ENCODE measurements around the gene BCAT1. TPM values are rescaled to one million over a fixed set of nuclear protein-coding genes. Genes with fewer than 3 reads are reported as not detected.

BCAT1 gene
- total RNA-seq, 2 donors from 2014 or later: 45.0 to 141 TPM

- Mint-ChIP-seq H3K27me3 (ENCODE audit: insufficient read depth) (peaks cover 12% of the 10 kb centered on the region), H3K4me3 (peak overlapping the region; percentile 70), H3K36me3 (ENCODE audit: low read depth) (peaks cover 7% of the 10 kb centered on the region), H3K27ac (peak overlapping the region; percentile 65), H3K9me3 (no peaks in the 10 kb centered on the region), H3K4me1 (peaks cover 19% of the 10 kb centered on the region)
- peak overlapping the region; percentile 79 for H3K27ac ChIP-seq (ENCODE audit: low read depth, low read length)
- TF ChIP-seq, protein P1, sequence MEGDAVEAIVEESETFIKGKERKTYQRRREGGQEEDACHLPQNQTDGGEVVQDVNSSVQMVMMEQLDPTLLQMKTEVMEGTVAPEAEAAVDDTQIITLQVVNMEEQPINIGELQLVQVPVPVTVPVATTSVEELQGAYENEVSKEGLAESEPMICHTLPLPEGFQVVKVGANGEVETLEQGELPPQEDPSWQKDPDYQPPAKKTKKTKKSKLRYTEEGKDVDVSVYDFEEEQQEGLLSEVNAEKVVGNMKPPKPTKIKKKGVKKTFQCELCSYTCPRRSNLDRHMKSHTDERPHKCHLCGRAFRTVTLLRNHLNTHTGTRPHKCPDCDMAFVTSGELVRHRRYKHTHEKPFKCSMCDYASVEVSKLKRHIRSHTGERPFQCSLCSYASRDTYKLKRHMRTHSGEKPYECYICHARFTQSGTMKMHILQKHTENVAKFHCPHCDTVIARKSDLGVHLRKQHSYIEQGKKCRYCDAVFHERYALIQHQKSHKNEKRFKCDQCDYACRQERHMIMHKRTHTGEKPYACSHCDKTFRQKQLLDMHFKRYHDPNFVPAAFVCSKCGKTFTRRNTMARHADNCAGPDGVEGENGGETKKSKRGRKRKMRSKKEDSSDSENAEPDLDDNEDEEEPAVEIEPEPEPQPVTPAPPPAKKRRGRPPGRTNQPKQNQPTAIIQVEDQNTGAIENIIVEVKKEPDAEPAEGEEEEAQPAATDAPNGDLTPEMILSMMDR (conservative IDR thresholded peaks at IDR 0.05): peak; percentile 38
- peaks cover 27% of the 10 kb centered on the region for H3K27me3 ChIP-seq (ENCODE audit: control insufficient read depth, insufficient read depth, low read length, poor library complexity, severe bottlenecking)
- peak overlapping the region; percentile 82 for H3K4me3 ChIP-seq (ENCODE audit: low read length)
- H3K36me3 ChIP-seq (ENCODE audit: control insufficient read depth, insufficient read depth, low read length): peaks cover 18% of the 10 kb centered on the region
- H3K4me1 ChIP-seq (ENCODE audit: control insufficient read depth, insufficient read depth, low read length): peaks cover 7% of the 10 kb centered on the region
- 9 to 28% methylated on average over 12 to 31 of the region's 33 CpGs for WGBS, 2 experiments (ENCODE audit: insufficient coverage in 1 of 2, insufficient read length in 1 of 2)
- DNase-seq: peak; percentile 88
- H3K9ac ChIP-seq (ENCODE audit: extremely low read depth, low read length, poor library complexity, severe bottlenecking): peak overlapping the region; percentile 49
- H3K9me3 ChIP-seq (ENCODE audit: control insufficient read depth, low read length): no peaks in the 10 kb centered on the region
These were observed 47.1 kb downstream of the BCAT1 start for GRCh38 chr12:24901576-24902461.

DNA sequence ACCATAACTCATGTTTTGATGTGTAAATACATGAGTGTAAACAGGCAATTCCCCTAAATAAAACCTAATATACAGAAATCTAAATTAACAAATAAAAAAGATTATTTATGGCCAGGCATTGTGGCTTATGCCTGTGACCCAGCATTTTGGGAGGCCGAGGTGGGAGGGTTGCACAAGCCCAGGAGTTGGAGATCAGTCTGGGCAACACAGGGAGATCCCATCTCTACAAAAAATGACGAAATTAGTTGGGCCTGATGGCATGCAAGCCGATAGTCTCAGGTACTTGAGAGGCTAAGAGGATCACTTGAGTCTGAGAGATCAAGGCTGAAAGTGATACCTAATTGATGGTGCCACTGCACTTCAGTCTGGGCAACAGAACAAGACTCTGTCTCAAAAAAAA, 48.7 kb downstream of the BCAT1 start:
- Histone ChIP-seq H3K9ac (ENCODE audit: extremely low read depth, low read length, poor library complexity, severe bottlenecking) (no peak overlapping the region), H3K4me3 (ENCODE audit: low read length) (no peak overlapping the region), H3K27ac (ENCODE audit: low read depth, low read length) (no peak overlapping the region), H3K4me1 (ENCODE audit: control insufficient read depth, insufficient read depth, low read length) (peaks cover under 1% of the 10 kb centered on the region), H3K36me3 (ENCODE audit: control insufficient read depth, insufficient read depth, low read length) (peaks cover 24% of the 10 kb centered on the region), H3K27me3 (ENCODE audit: control insufficient read depth, insufficient read depth, low read length, poor library complexity, severe bottlenecking) (peaks cover 18% of the 10 kb centered on the region), H3K9me3 (ENCODE audit: control insufficient read depth, low read length) (no peaks in the 10 kb centered on the region)
- WGBS, 2 experiments (ENCODE audit: insufficient coverage in 1 of 2, insufficient read length in 1 of 2): 92 to 94% methylated on average over 2 to 3 of the region's 3 CpGs
- no peak for DNase-seq
- H3K27me3 Mint-ChIP-seq (ENCODE audit: insufficient read depth): peaks cover 12% of the 10 kb centered on the region
- H3K27ac Mint-ChIP-seq: no peak overlapping the region
- no peak overlapping the region for H3K4me3 Mint-ChIP-seq
- TF ChIP-seq, protein P1 (conservative IDR thresholded peaks at IDR 0.05): no peak
- no peaks in the 10 kb centered on the region for H3K9me3 Mint-ChIP-seq
- peaks cover 19% of the 10 kb centered on the region for H3K4me1 Mint-ChIP-seq
- H3K36me3 Mint-ChIP-seq (ENCODE audit: low read depth): peaks cover 7% of the 10 kb centered on the region

DNA sequence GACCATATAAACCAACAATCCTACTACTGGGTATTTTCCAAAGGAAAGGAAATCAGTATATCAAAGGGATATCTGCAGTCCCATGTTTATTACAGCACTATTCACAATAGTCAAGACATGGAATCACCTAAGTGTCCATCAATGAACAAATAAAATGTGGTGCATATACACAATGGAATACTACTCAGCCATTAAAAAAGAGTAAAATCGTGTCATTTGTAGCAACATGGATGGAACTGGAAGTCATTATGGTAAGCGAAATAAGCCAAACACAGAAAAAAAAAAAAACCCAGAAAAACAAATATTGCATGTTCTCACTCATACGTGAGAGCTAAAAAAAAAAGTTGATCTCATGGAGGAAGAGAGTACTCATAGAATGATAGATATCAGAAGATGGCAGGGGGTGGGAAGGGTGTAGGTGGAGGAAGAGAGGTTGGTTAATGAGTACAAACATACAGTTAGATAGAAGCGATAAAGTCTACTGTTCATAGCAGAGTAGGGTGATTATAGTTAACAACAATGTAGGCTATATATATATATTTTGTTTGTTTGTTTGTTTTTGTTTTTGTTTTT, 49.3 kb downstream of the BCAT1 start:
- H3K36me3 Mint-ChIP-seq (ENCODE audit: low read depth): peaks cover 7% of the 10 kb centered on the region
- peaks cover 28% of the 10 kb centered on the region for H3K36me3 ChIP-seq (ENCODE audit: control insufficient read depth, insufficient read depth, low read length)
- peaks cover 23% of the 10 kb centered on the region for H3K4me1 Mint-ChIP-seq
- WGBS, 2 experiments (ENCODE audit: insufficient coverage in 1 of 2, insufficient read length in 1 of 2): 97 to 100% methylated on average over 2 to 4 of the region's 4 CpGs
- no peak overlapping the region for H3K27ac ChIP-seq (ENCODE audit: low read depth, low read length)
- H3K9me3 Mint-ChIP-seq: no peaks in the 10 kb centered on the region
- no peak for DNase-seq
- no peak overlapping the region for H3K27ac Mint-ChIP-seq
- no peaks in the 10 kb centered on the region for H3K9me3 ChIP-seq (ENCODE audit: control insufficient read depth, low read length)
- H3K4me1 ChIP-seq (ENCODE audit: control insufficient read depth, insufficient read depth, low read length): peaks cover 5% of the 10 kb centered on the region
- H3K9ac ChIP-seq (ENCODE audit: extremely low read depth, low read length, poor library complexity, severe bottlenecking): no peak overlapping the region
- TF ChIP-seq, protein P1 (conservative IDR thresholded peaks at IDR 0.05): no peak
- H3K27me3 ChIP-seq (ENCODE audit: control insufficient read depth, insufficient read depth, low read length, poor library complexity, severe bottlenecking): peaks cover 18% of the 10 kb centered on the region
- H3K27me3 Mint-ChIP-seq (ENCODE audit: insufficient read depth): peaks cover 12% of the 10 kb centered on the region
- peak overlapping the region; percentile 8 for H3K4me3 ChIP-seq (ENCODE audit: low read length)
- no peak overlapping the region for H3K4me3 Mint-ChIP-seq

All from endodermal cell (in vitro differentiated cells).